SU-DHL-6 (cell line): ENCODE measurements around the gene FKBP8.

ENCODE experiments used
- H2AFZ ChIP-seq: fragments of 200-600 bp; sonication (generic); 2 replicates; pipeline ENCODE4 v1.6.1; 2014; ENCODE audit warnings: low read depth, mild to moderate bottlenecking, moderate library complexity, mixed read lengths, antibody characterized with exemption, low read length; ENCODE audit not compliant: severe bottlenecking
- H3F3A ChIP-seq: fragments of 200-600 bp; shearing (Covaris generic); 2 replicates; pipeline ENCODE4 v1.6.0; 2016; ENCODE audit warnings: antibody characterized with exemption, mild to moderate bottlenecking; ENCODE audit not compliant: insufficient read depth
- H3K27ac ChIP-seq: fragments of 200-600 bp; sonication (generic); 2 replicates; pipeline ENCODE4 v1.5.1; 2016; ENCODE audit warnings: low read depth, mild to moderate bottlenecking, low read length, moderate library complexity, mixed read lengths
- H3K27me3 ChIP-seq: fragments of 200-600 bp; sonication (generic), shearing (Covaris generic); 2 replicates; pipeline ENCODE4 v1.6.0; 2014; ENCODE audit warnings: mild to moderate bottlenecking, low read length
- H3K36me3 ChIP-seq: fragments of 200-600 bp; sonication (generic); 2 replicates; pipeline ENCODE4 v1.6.1; 2014; ENCODE audit warnings: mild to moderate bottlenecking, low read length, mixed read lengths
- H3K4me2 ChIP-seq: fragments of 300-600, 200-600 bp; shearing (Covaris generic), sonication (generic); 2 replicates; pipeline ENCODE4 v1.6.0; 2014; ENCODE audit warnings: low read length, low read depth, mild to moderate bottlenecking; ENCODE audit not compliant: poor library complexity, severe bottlenecking
- H3K4me3 ChIP-seq: fragments of 200-600 bp; sonication (generic); 2 replicates; pipeline ENCODE4 v1.5.1; 2014; ENCODE audit warnings: antibody characterized with exemption, low read length, mild to moderate bottlenecking, mixed read lengths; ENCODE audit not compliant: insufficient read depth, poor library complexity, severe bottlenecking
- H3K79me2 ChIP-seq: fragments of 200-600 bp; sonication (generic); 2 replicates; pipeline ENCODE4 v1.6.1; 2014; ENCODE audit warnings: mild to moderate bottlenecking, low read length, moderate library complexity; ENCODE audit not compliant: insufficient read depth
- H3K9ac ChIP-seq: fragments of 200-600 bp; sonication (generic); 2 replicates; pipeline ENCODE4 v1.7.0; 2014; ENCODE audit warnings: mild to moderate bottlenecking, low read length
- H3K9me2 ChIP-seq: fragments of 200-600 bp; sonication (generic); replicated peaks from 2 replicates; pipeline ENCODE4 v1.6.1; 2014; ENCODE audit warnings: low read length; ENCODE audit not compliant: insufficient read depth
- H3K9me3 ChIP-seq: fragments of 200-600 bp; sonication (generic); 2 replicates; pipeline ENCODE4 v1.6.1; 2014; ENCODE audit warnings: low read length, mixed read lengths; ENCODE audit not compliant: insufficient read depth
- H4K20me1 ChIP-seq: fragments of 200-600 bp; sonication (generic); 2 replicates; pipeline ENCODE4 v1.6.1; 2014; ENCODE audit warnings: low read depth, mild to moderate bottlenecking, antibody characterized with exemption, low read length, moderate library complexity, mixed read lengths
- EZH2phosphoT487 ChIP-seq: fragments of 200-600 bp; sonication (generic), shearing (Covaris generic); conservative IDR thresholded peaks from 2 replicates; pipeline ENCODE4 v1.6.1; 2018; ENCODE audit warnings: mild to moderate bottlenecking, antibody characterized with exemption, low read length, moderate library complexity, mixed read lengths
- TF ChIP-seq, protein P1 (sequence below): fragments of 200-600 bp; sonication (generic); IDR thresholded peaks from one replicate; pipeline ENCODE4 v1.5.1; 2017; ENCODE audit warnings: antibody characterized with exemption, mild to moderate bottlenecking, low read length, moderate library complexity; ENCODE audit not compliant: insufficient read depth, poor library complexity, severe bottlenecking

FKBP8 gene

DNA sequence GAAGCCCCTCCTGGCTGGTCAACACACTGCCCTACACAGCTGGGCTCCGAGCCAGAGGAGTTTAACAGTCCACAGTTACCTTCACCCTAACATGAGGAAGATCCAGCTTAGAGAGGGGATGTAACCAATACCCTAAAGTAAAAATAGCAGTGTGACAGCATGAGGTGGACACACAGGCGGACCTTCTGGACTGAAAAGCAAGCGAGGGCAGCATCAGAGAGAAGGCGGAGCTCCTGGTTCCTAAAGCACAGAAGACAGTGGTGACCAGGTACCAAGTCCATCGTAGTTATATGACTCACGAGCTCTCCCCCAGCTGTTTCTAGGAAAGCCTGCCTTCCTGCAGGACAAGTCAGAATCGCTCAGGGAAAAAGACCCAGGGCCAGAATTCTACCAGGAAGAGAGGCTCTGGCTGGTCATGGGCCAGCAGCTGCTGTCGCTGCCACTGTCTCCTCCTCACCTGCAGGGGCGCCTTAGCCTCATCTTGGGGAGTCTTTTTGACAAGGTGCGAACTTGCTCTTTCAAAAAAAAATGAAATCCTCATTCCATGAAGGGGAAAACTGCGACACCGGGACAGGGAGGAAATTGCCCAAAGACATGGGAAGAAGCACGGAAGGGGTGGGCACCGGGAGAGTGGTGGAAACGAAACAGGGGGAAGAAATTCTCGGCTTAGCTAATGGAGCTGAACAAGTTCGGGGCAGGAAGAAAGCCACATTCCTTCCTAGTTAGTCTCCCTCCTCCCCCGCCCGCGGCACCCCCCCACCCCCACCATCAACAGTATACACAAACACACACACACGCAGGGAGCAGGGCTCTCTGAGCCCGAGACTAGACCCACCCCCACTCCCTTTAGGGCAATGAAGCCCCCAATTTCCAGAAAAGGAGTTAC lies 23.2 kb downstream of the FKBP8 start:
- no peaks in the 10 kb centered on the region for H3K36me3 ChIP-seq
- H2AFZ ChIP-seq = peak overlapping the region; percentile 55
- peak overlapping the region; percentile 76 for H3K27ac ChIP-seq
- H3K9me3 ChIP-seq = no peaks in the 10 kb centered on the region
- H3K4me2 ChIP-seq = peak overlapping the region; percentile 86
- H3K27me3 ChIP-seq = no peaks in the 10 kb centered on the region
- H3K9me2 ChIP-seq = no peaks in the 10 kb centered on the region
- H4K20me1 ChIP-seq = no peaks in the 10 kb centered on the region
- H3F3A ChIP-seq = no peaks in the 10 kb centered on the region
- H3K4me3 ChIP-seq = peak overlapping the region; percentile 76
- H3K9ac ChIP-seq = peak overlapping the region; percentile 91
- TF ChIP-seq EZH2phosphoT487 = no peak
- TF ChIP-seq, protein P1, sequence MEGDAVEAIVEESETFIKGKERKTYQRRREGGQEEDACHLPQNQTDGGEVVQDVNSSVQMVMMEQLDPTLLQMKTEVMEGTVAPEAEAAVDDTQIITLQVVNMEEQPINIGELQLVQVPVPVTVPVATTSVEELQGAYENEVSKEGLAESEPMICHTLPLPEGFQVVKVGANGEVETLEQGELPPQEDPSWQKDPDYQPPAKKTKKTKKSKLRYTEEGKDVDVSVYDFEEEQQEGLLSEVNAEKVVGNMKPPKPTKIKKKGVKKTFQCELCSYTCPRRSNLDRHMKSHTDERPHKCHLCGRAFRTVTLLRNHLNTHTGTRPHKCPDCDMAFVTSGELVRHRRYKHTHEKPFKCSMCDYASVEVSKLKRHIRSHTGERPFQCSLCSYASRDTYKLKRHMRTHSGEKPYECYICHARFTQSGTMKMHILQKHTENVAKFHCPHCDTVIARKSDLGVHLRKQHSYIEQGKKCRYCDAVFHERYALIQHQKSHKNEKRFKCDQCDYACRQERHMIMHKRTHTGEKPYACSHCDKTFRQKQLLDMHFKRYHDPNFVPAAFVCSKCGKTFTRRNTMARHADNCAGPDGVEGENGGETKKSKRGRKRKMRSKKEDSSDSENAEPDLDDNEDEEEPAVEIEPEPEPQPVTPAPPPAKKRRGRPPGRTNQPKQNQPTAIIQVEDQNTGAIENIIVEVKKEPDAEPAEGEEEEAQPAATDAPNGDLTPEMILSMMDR = peak; percentile 86
- peaks cover 64% of the 10 kb centered on the region for H3K79me2 ChIP-seq

DNA sequence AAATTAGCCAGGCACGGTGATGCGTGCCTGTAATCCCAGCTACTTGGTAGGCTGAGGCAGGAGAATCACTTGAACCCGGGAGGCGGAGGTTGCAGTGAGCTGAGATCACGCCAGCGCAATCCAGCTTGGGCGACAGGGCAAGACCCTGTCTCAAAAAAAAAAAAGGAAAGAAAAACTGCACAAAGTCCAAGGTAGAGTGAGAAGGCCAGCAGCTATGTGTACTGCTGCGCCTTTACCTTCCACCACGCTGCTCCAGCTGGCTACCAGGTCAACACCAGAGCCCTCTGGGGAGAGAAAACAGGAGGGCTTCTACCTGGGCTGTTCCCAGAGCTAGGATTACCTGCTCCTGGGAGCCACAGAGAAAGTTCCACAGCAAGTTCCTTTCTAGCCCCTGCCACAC lies 24.7 kb downstream of the FKBP8 start:
- H3K27ac ChIP-seq = no peak overlapping the region
- no peak overlapping the region for H3K4me2 ChIP-seq
- no peaks in the 10 kb centered on the region for H4K20me1 ChIP-seq
- no peak overlapping the region for H3K4me3 ChIP-seq
- H3K9me2 ChIP-seq = no peaks in the 10 kb centered on the region
- H3K9ac ChIP-seq = no peak overlapping the region
- H2AFZ ChIP-seq = no peak overlapping the region
- no peaks in the 10 kb centered on the region for H3K27me3 ChIP-seq
- no peaks in the 10 kb centered on the region for H3K9me3 ChIP-seq
- TF ChIP-seq, protein P1 = no peak
- no peak for TF ChIP-seq EZH2phosphoT487
- peaks cover 80% of the 10 kb centered on the region for H3K79me2 ChIP-seq
- no peaks in the 10 kb centered on the region for H3K36me3 ChIP-seq
- H3F3A ChIP-seq = no peaks in the 10 kb centered on the region

DNA sequence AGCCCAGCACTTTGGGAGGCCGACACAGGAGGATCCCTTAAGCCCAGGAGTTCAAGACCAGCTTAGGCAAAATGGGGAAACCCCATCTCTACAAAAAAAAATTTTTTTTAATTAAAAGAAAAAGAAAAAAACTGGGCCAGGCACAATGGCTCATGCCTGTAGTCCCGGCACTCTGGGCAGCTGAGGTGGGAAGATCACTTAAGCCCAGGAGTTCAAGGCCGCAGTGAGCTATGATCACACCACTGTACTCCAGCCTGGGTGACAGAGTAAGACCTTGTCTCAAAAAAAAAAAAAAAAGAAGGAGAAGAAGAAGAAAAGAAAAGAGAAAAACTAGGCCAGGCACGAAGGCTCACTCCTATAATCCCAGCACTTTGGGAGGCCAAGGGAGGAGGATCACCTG lies 25.8 kb downstream of the FKBP8 start:
- Histone ChIP-seq H3F3A (no peaks in the 10 kb centered on the region), H3K9me2 (no peaks in the 10 kb centered on the region), H3K79me2 (peaks cover 89% of the 10 kb centered on the region), H3K4me3 (no peak overlapping the region), H4K20me1 (no peaks in the 10 kb centered on the region), H3K9me3 (no peaks in the 10 kb centered on the region), H3K9ac (no peak overlapping the region), H3K4me2 (no peak overlapping the region), H2AFZ (no peak overlapping the region), H3K36me3 (no peaks in the 10 kb centered on the region), H3K27me3 (no peaks in the 10 kb centered on the region), H3K27ac (no peak overlapping the region)
- no peak for TF ChIP-seq EZH2phosphoT487
- TF ChIP-seq, protein P1 = no peak
